ENCODE results near the gene GLB1L2.

DNA sequence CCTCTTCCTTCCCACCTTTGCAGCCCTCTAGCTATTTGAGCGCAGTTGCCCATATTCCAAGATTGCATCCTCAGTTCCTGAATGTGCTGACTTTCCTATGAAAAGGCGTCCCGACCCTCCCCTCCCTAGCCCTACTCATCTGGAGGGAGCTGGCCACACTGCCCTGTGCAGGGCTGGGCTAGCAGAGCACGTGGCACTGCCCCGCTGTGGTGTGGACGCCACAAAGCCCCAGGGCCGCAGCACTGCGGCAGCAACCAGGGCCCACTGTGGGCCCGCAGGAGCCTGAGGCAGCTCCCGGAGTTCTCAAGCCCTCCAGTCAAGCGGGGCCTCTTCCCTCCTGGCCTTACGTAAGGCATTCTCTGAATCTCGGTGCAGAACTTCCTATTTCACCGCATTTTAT lies 52.6 kb downstream of the GLB1L2 start:
- no peak for TF ChIP-seq GATA2 (IDR thresholded peaks at IDR 0.05; ENCODE audit: low read depth, low read length)
- TF ChIP-seq GATA3 (IDR thresholded peaks at IDR 0.05; ENCODE audit: low read depth, low read length), result no peak
